ENCODE measurements around the gene EXOC3.
A peak's percentile ranks its signal among the peaks of the same experiment; 100 is the strongest.
"Not testable (repeated sequence)": the region's sequence is repeated elsewhere in the genome, so short reads cannot be mapped to it uniquely, and the experiment has no call there.

The EXOC3 gene

GRCh38 chr5:407801-408268 lies 35.1 kb upstream of the EXOC3 start:
- DNase-seq: no peak

GRCh38 chr5:410911-411517 lies 32.0 kb upstream of the EXOC3 start:
- DNase-seq: peak; percentile 79

- peak; percentile 94 for DNase-seq
These were observed 31.2 kb upstream of the EXOC3 start for GRCh38 chr5:411728-412127.

- DNase-seq: not testable (repeated sequence)
These were observed 27.7 kb upstream of the EXOC3 start for GRCh38 chr5:414991-415927.

GRCh38 chr5:415928-416635 lies 26.9 kb upstream of the EXOC3 start:
- DNase-seq: no peak

- no peak for DNase-seq
These were observed 26.4 kb upstream of the EXOC3 start for GRCh38 chr5:416636-416960.

GRCh38 chr5:417301-418161 lies 25.4 kb upstream of the EXOC3 start:
- DNase-seq: no peak

- DNase-seq: no peak
These were observed 24.5 kb upstream of the EXOC3 start for GRCh38 chr5:418162-419121.

- no peak for DNase-seq
These were observed 23.0 kb upstream of the EXOC3 start for GRCh38 chr5:419970-420369.

- no peak for DNase-seq
These were observed 22.2 kb upstream of the EXOC3 start for GRCh38 chr5:420632-421286.

- no peak for DNase-seq
These were observed 21.6 kb upstream of the EXOC3 start for GRCh38 chr5:421287-421880.

GRCh38 chr5:421901-422300 lies 21.1 kb upstream of the EXOC3 start:
- no peak for DNase-seq

- DNase-seq: no peak
These were observed 20.4 kb upstream of the EXOC3 start for GRCh38 chr5:422323-423232.

GRCh38 chr5:423233-423565 lies 19.8 kb upstream of the EXOC3 start:
- DNase-seq: no peak

- no peak for DNase-seq
These were observed 19.2 kb upstream of the EXOC3 start for GRCh38 chr5:423626-424261.

GRCh38 chr5:424301-425110 lies 18.5 kb upstream of the EXOC3 start:
- no peak for DNase-seq

GRCh38 chr5:425714-426113 lies 17.3 kb upstream of the EXOC3 start:
- no peak for DNase-seq

- no peak for DNase-seq
These were observed 16.5 kb upstream of the EXOC3 start for GRCh38 chr5:426392-426976.
